AG04449 (cell line): ENCODE results near the gene STRIT1.
"Not testable (repeated sequence)": the region's sequence is repeated elsewhere in the genome, so short reads cannot be mapped to it uniquely, and the experiment has no call there.

ENCODE experiments used
- CTCF ChIA-PET: fragments of 350-600 bp; formaldehyde crosslinking; extraction: SDS; loops from one replicate; lab custom pipeline; 2021; ENCODE audit warnings: antibody characterized with exemption; lab: Yijun Ruan, JAX
- POLR2A ChIA-PET: fragments of 400-600, 350-600 bp; formaldehyde crosslinking; extraction: SDS; loops from one replicate; lab custom pipeline; 2020; ENCODE audit warnings: antibody characterized with exemption, inconsistent platforms; lab: Yijun Ruan, JAX
- DNase-seq: peaks from one replicate; pipeline ENCODE4 v3.0.0-alpha.2; 2010; ENCODE audit warnings: low read depth, low spot score
- H3K4me3 ChIP-seq: 2 replicates; pipeline ENCODE4 v1.5.1; 2011; ENCODE audit warnings: low read depth, mild to moderate bottlenecking, control low read depth, low read length
- TF ChIP-seq, protein P1 (sequence below): IDR thresholded peaks from one replicate; pipeline ENCODE4 v1.5.1; 2011; ENCODE audit warnings: mild to moderate bottlenecking, moderate library complexity, low read length, control low read depth, inconsistent platforms; ENCODE audit not compliant: insufficient read depth; ENCODE audit errors: missing control alignments

STRIT1 gene

DNA sequence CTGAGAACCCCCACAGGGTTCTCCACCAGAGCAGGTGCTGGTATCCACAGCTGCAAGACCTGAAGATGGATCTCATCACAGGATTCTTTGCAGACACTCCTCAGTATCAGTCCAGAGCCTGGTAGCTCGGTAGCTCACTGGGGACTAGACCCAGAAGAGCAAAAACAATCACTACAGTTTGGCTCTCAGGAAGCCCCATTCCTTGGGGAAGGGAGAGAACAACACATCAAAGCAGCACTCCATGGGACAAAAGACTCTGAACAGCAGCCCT is 22.2 kb downstream of the STRIT1 start:
- DNase-seq, result no peak
- H3K4me3 ChIP-seq, result no peak overlapping the region
- CTCF ChIA-PET, result no interaction called here
- POLR2A ChIA-PET, result no interaction called here
- TF ChIP-seq, protein P1, sequence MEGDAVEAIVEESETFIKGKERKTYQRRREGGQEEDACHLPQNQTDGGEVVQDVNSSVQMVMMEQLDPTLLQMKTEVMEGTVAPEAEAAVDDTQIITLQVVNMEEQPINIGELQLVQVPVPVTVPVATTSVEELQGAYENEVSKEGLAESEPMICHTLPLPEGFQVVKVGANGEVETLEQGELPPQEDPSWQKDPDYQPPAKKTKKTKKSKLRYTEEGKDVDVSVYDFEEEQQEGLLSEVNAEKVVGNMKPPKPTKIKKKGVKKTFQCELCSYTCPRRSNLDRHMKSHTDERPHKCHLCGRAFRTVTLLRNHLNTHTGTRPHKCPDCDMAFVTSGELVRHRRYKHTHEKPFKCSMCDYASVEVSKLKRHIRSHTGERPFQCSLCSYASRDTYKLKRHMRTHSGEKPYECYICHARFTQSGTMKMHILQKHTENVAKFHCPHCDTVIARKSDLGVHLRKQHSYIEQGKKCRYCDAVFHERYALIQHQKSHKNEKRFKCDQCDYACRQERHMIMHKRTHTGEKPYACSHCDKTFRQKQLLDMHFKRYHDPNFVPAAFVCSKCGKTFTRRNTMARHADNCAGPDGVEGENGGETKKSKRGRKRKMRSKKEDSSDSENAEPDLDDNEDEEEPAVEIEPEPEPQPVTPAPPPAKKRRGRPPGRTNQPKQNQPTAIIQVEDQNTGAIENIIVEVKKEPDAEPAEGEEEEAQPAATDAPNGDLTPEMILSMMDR, result no peak

DNA sequence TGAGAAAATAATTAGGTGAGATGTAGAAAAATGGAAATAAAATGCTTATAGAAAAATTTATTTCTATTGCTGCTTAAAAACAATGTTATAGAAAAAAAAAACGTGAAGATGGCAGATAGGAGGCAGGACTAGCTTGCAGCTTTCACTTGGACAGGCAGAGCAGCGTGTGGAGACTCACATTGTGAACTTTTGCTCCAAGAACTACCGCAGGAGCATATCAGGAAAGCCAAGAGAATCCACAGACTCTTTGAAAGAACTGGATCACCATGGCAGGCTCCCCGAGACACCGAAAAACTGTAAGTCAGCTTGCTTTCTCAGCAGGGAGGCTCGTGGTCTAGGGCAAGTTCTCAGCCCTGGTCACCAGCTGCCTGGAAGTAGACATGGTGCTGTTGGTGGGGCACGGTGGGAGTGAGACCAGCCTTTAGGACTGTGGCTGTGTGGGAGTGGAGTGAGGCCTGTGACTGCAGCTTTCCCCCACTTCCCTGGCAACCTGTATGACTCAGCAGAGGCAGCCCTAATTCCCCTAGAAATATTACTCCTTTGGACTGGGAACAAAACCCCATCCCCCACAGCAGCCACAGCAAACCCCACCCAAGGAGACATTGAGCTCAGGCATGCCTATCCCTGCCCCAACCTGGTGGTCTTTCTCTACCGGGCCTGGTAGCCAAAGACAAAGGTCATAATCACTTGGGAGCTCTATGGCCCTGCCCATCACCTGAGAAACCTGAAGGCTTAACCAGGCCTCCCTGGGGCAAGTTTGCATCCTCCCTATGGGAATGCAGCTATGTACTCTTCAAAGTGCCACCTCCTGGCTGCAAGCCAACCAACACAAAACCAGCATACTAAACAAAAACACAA is 22.8 kb downstream of the STRIT1 start:
- CTCF ChIA-PET, result no interaction called here
- no peak for DNase-seq
- POLR2A ChIA-PET, result no interaction called here
- TF ChIP-seq, protein P1, result no peak
- no peak overlapping the region for H3K4me3 ChIP-seq

DNA sequence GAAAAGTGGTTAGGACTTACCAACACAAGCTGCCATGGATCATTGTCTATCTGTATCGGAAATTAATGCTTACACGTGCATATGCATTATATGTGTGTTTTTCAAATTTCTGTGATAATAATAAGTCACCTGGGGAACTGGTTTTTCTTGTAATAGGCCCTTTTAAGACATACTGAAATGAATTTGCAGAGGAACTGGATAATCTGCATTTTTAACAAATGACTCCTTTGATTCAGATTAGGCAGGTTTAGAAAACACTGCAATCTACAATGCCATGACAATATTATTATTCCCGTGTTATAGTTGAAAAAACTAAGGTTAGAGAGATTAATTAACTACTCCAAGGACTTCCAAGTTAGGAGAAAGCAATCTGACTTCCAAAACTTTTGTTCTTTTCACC is 23.4 kb downstream of the STRIT1 start:
- DNase-seq, result no peak
- TF ChIP-seq, protein P1, result no peak
- ChIA-PET POLR2A (no interaction called here), CTCF (no interaction called here)
- no peak overlapping the region for H3K4me3 ChIP-seq

DNA sequence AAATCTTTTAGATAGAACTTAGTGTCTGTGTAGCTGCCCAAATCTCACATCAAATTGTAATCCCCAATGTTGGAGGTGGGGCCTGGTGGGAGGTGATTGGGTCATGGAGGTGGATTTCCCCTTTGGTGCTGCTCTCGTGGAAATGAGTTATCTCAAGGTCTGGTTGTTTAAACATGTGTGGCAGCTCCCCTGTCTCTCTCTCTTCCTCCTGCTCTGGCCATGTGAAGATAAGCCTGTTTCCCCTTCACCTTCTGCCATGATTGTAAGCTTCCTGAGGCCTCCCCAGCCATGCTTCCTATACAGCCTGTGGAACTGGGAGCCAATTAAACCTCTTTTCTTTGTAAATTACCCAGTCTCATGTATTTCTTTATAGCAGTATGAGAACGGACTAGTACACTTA is 30.6 kb downstream of the STRIT1 start:
- CTCF ChIA-PET, DNase-seq, POLR2A ChIA-PET, H3K4me3 ChIP-seq: not testable (repeated sequence)

DNA sequence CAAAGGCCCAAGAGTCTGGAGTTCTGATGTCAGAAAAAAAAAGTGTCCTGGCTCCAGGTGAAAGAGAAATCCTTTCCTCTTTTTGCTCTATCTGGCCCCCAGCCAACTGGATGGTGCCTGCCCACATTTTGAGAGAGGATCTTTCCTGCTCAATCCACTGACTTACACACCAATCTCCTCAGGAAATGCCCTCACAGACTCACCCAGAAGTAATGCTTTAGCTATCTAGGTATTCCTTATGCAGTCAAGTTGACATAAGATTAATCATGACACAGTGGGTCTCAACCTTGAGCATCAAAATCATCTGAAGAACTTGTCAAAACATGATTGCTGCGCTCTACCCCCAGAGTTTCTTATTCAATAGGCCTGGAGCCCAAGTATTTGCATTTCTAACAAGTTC is 31.2 kb downstream of the STRIT1 start:
- ChIA-PET POLR2A (no interaction called here), CTCF (no interaction called here)
- H3K4me3 ChIP-seq, result no peak overlapping the region
- no peak for DNase-seq
- TF ChIP-seq, protein P1, result no peak

DNA sequence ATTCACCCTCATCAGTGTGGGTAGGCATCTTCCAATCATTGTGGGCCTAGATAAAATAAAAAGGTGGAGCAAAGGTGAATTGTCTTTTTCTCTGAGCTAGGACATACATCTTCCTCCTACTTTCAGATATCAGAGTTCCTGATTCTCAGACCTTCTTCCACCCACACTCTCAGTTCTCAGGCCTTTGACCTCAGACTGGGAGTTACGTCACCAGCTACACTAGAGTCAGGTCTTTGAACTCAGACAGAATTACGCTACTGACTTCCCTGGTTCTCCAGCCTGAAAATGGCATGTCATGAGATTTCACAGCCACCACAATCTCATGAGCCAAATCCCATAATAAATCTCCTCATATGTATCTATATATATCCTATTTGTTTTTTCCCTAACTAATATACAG is 39.0 kb downstream of the STRIT1 start:
- POLR2A ChIA-PET, result no interaction called here
- H3K4me3 ChIP-seq, result no peak overlapping the region
- TF ChIP-seq, protein P1, result no peak
- CTCF ChIA-PET, result no interaction called here
- no peak for DNase-seq

DNA sequence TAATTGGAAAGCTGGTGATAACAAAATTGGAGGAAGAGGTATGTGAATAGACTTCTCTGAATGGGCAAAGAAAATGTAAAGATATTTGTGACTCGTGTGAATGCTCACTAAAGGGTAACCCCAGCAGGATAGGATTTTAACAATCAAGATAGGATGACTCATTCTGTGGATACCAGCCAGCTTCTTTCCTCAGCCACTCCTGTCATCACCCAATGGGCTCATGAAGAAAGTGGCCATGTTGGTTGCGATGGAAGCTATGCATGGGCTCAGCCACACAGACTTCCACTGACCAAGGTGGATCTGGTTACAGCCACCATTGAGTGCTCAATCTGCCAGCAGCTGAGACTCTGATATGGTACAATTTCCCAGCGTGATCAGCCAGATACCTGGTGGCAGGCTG is 40.9 kb downstream of the STRIT1 start:
- ChIA-PET POLR2A (no interaction called here), CTCF (no interaction called here)
- no peak overlapping the region for H3K4me3 ChIP-seq
- TF ChIP-seq, protein P1, result no peak
- no peak for DNase-seq
